HG03064 (cell line): ENCODE measurements around the gene ACBD4.

Experiments used
- ATAC-seq: cut with Tn5 transposase; IDR thresholded peaks from one replicate; pipeline ENCODE4 v1.9.1; 2021; ENCODE audit warnings: low read depth; ENCODE audit not compliant: unreplicated experiment

ACBD4 gene

GRCh38 chr17:45104029-45104428 lies 31.5 kb upstream of the ACBD4 start:
- no peak for ATAC-seq

GRCh38 chr17:45104497-45104896 lies 31.0 kb upstream of the ACBD4 start:
- ATAC-seq = no peak

- no peak for ATAC-seq
These were observed 30.4 kb upstream of the ACBD4 start for GRCh38 chr17:45104907-45105624.

- no peak for ATAC-seq
These were observed 29.4 kb upstream of the ACBD4 start for GRCh38 chr17:45106096-45106495.

GRCh38 chr17:45106582-45106981 lies 28.9 kb upstream of the ACBD4 start:
- ATAC-seq = no peak

- ATAC-seq = no peak
These were observed 28.0 kb upstream of the ACBD4 start for GRCh38 chr17:45107293-45108010.

GRCh38 chr17:45108051-45108450 lies 27.4 kb upstream of the ACBD4 start:
- no peak for ATAC-seq

- ATAC-seq = no peak
These were observed 26.6 kb upstream of the ACBD4 start for GRCh38 chr17:45108595-45109521.

GRCh38 chr17:45110676-45111611 lies 24.5 kb upstream of the ACBD4 start:
- no peak for ATAC-seq

GRCh38 chr17:45111850-45112249 lies 23.6 kb upstream of the ACBD4 start:
- ATAC-seq = no peak

GRCh38 chr17:45112559-45113423 lies 22.7 kb upstream of the ACBD4 start:
- ATAC-seq = no peak

GRCh38 chr17:45113424-45113754 lies 22.1 kb upstream of the ACBD4 start:
- no peak for ATAC-seq

GRCh38 chr17:45114117-45114932 lies 21.2 kb upstream of the ACBD4 start:
- ATAC-seq = no peak

GRCh38 chr17:45115015-45115625 lies 20.4 kb upstream of the ACBD4 start:
- ATAC-seq = no peak

GRCh38 chr17:45115871-45116270 lies 19.6 kb upstream of the ACBD4 start:
- no peak for ATAC-seq

- ATAC-seq = no peak
These were observed 19.0 kb upstream of the ACBD4 start for GRCh38 chr17:45116434-45117016.

- ATAC-seq = no peak
These were observed 18.2 kb upstream of the ACBD4 start for GRCh38 chr17:45117334-45117733.
